Gastroesophageal sphincter (tissue), 4 donors: ENCODE data around the gene TOM1L2. TPM values are rescaled to one million over a fixed set of nuclear protein-coding genes. Genes with fewer than 3 reads are reported as not detected.

Experiments
- ATAC-seq: fragments of 150-250 bp; one replicate; pipeline ENCODE4 v1.9.1; 2016; ENCODE audit warnings: mild to moderate bottlenecking, moderate library complexity
- H3K27ac ChIP-seq, 4 donors: fragments of 200-600 bp; sonication (generic) in 3 of 4; 1 replicate in 3 of 4; 2 replicates in 1 of 4; pipeline ENCODE4 v1.5.1; 2016 to 2019
- H3K27me3 ChIP-seq: fragments of 200-600 bp; sonication (generic); one replicate; pipeline ENCODE4 v1.5.1; 2019
- H3K36me3 ChIP-seq, 2 donors: fragments of 200-600 bp; sonication (generic); one replicate each; pipeline ENCODE4 v1.5.1; 2019; ENCODE audit warnings: control low read depth in 1 of 2
- H3K4me1 ChIP-seq, 3 donors: fragments of 200-600 bp; sonication (generic); 1 replicate in 2 of 3; 2 replicates in 1 of 3; pipeline ENCODE4 v1.5.1; 2016 to 2019; ENCODE audit warnings: control low read depth in 2 of 3
- H3K4me3 ChIP-seq, 2 donors: fragments of 200-600 bp; sonication (generic); one replicate each; pipeline ENCODE4 v1.5.1; 2019; ENCODE audit warnings: mild to moderate bottlenecking in 1 of 2, moderate library complexity in 1 of 2
- H3K9me3 ChIP-seq, 3 donors: fragments of 200-600 bp; sonication (generic); one replicate each; pipeline ENCODE4 v1.5.1; 2017 to 2019; ENCODE audit warnings: control low read depth in 2 of 3
- CTCF ChIP-seq, 4 experiments: fragments of 200-600 bp in 2 of 4; fragments of 450-650 bp in 2 of 4; sonication (generic) in 1 of 4; IDR thresholded peaks; one replicate each; pipeline ENCODE4 v1.5.1; 2017 to 2019; ENCODE audit warnings: antibody characterized with exemption in 4 of 4, mild to moderate bottlenecking in 2 of 4, moderate library complexity in 2 of 4
- EP300 ChIP-seq: sonication (generic); formaldehyde crosslinking; IDR thresholded peaks from one replicate; pipeline ENCODE4 v1.6.1; 2017; ENCODE audit warnings: antibody characterized with exemption, mild to moderate bottlenecking
- POLR2A ChIP-seq, 2 donors: fragments of 450-650 bp; IDR thresholded peaks; one replicate each; pipeline ENCODE4 v1.6.1; 2017; ENCODE audit warnings: antibody characterized with exemption in 2 of 2, mild to moderate bottlenecking in 2 of 2, moderate library complexity in 1 of 2
- POLR2AphosphoS5 ChIP-seq: sonication (generic); formaldehyde crosslinking; IDR thresholded peaks from one replicate; pipeline ENCODE4 v1.6.1; 2017; ENCODE audit warnings: antibody characterized with exemption
- WGBS, 2 donors: methylation state at CpG; one replicate each; pipeline ENCODE4 v1.1.5; 2018; ENCODE audit warnings: low coverage in 1 of 2; 5-methylcytosine and 5-hydroxymethylcytosine counted together
- total RNA-seq, 4 donors: library from RNA; depleted of rRNA; stranded (reverse); fragments of >200 nt; gene quantifications; one replicate each; pipeline ENCODE4 v1.1.0, GENCODE V29; 2016

TOM1L2 gene
- total RNA-seq, 4 donors from 2014 or later: 49.6 to 88.9 (median 74.8) TPM

- H3K4me1 ChIP-seq: no peaks in the 10 kb centered on the region
- H3K36me3 ChIP-seq: peaks cover 0 to 72% of the 10 kb centered on the region in 2 donors
- TF ChIP-seq EP300 (no peak), POLR2AphosphoS5 (no peak), CTCF (IDR thresholded peaks at IDR 0.05) (no peak), POLR2A (IDR thresholded peaks at IDR 0.05) (no peak)
- ATAC-seq: no peak
- WGBS, 2 donors: no CpG with 5 or more reads among the region's 5 CpGs
- no peaks in the 10 kb centered on the region for H3K9me3 ChIP-seq
- no peaks in the 10 kb centered on the region for H3K27me3 ChIP-seq
- H3K4me3 ChIP-seq: no peak overlapping the region
- no peak overlapping the region for H3K27ac ChIP-seq
These were observed 39.1 kb upstream of the TOM1L2 start for GRCh38 chr17:18011286-18011685.

GRCh38 chr17:18009609-18010420, 37.6 kb upstream of the TOM1L2 start:
- Histone ChIP-seq H3K27me3 (no peaks in the 10 kb centered on the region), H3K9me3 (no peaks in the 10 kb centered on the region), H3K4me1 (no peaks in the 10 kb centered on the region), H3K27ac (no peak overlapping the region), H3K36me3 (peaks cover 0 to 61% of the 10 kb centered on the region in 2 donors), H3K4me3 (no peak overlapping the region)
- 25 to 70% methylated on average over 1 to 2 of the region's 8 CpGs for WGBS, 2 donors
- ATAC-seq: no peak
- TF ChIP-seq CTCF (IDR thresholded peaks at IDR 0.05): no peak
- no peak for TF ChIP-seq POLR2AphosphoS5
- TF ChIP-seq POLR2A (IDR thresholded peaks at IDR 0.05): no peak
- TF ChIP-seq EP300: no peak

GRCh38 chr17:18008496-18009268, 36.5 kb upstream of the TOM1L2 start:
- H3K36me3 ChIP-seq: peaks cover 0 to 55% of the 10 kb centered on the region in 2 donors
- no peak overlapping the region for H3K4me3 ChIP-seq
- no peak for TF ChIP-seq CTCF (IDR thresholded peaks at IDR 0.05)
- TF ChIP-seq POLR2AphosphoS5: no peak
- no peak for TF ChIP-seq POLR2A (IDR thresholded peaks at IDR 0.05)
- no peak for TF ChIP-seq EP300
- H3K4me1 ChIP-seq: no peaks in the 10 kb centered on the region
- H3K27me3 ChIP-seq: no peaks in the 10 kb centered on the region
- H3K9me3 ChIP-seq: no peaks in the 10 kb centered on the region
- no peak overlapping the region for H3K27ac ChIP-seq
- WGBS, 2 donors: 100% methylated on average over 2 of the region's 5 CpGs; no CpG with 5 or more reads in 1 of the 2 donors
- no peak for ATAC-seq

- TF ChIP-seq POLR2AphosphoS5 (no peak), CTCF (IDR thresholded peaks at IDR 0.05) (no peak), EP300 (no peak), POLR2A (IDR thresholded peaks at IDR 0.05) (no peak)
- no peaks in the 10 kb centered on the region for H3K4me1 ChIP-seq
- no peak overlapping the region for H3K4me3 ChIP-seq
- peaks cover 0 to 51% of the 10 kb centered on the region in 2 donors for H3K36me3 ChIP-seq
- no peaks in the 10 kb centered on the region for H3K27me3 ChIP-seq
- H3K27ac ChIP-seq: no peak overlapping the region
- no peak for ATAC-seq
- no peaks in the 10 kb centered on the region for H3K9me3 ChIP-seq
- WGBS, 2 donors: 44 to 71% methylated on average over 4 to 5 of the region's 31 CpGs
These were observed 34.5 kb upstream of the TOM1L2 start for GRCh38 chr17:18006495-18007239.
